Tongue (tissue), 1 donor: ENCODE measurements around the gene TP53BP1. TPM values are rescaled to one million over a fixed set of nuclear protein-coding genes. Genes with fewer than 3 reads are reported as not detected.

Experiments
- total RNA-seq: library from RNA; depleted of rRNA; stranded (reverse); fragments of >200 nt; gene quantifications from one replicate; pipeline ENCODE4 v1.2.3, GENCODE V29; 2014

TP53BP1 gene
- total RNA-seq, 1 donor from 2014 or later = 87.9 TPM

Other genes starting within 250 kb of the TP53BP1 start
- gene TGM5, start 226.2 kb downstream of the TP53BP1 start, total RNA-seq = 6.8 TPM
- gene TGM7, start 190.9 kb downstream of the TP53BP1 start, total RNA-seq = not detected
- gene LCMT2, start 162.6 kb downstream of the TP53BP1 start, total RNA-seq = 5.2 TPM
- 37.8 TPM for gene ZSCAN29, start 122.1 kb downstream of the TP53BP1 start, total RNA-seq
- 13.2 TPM for gene TUBGCP4, start 122.1 kb downstream of the TP53BP1 start, total RNA-seq
- gene MAP1A, start 24.5 kb upstream of the TP53BP1 start, total RNA-seq = 22.5 TPM
- gene PPIP5K1, start 97.1 kb upstream of the TP53BP1 start, total RNA-seq = 15.5 TPM
- 4.3 TPM for gene CKMT1B, start 100.9 kb upstream of the TP53BP1 start, total RNA-seq
- 0.21 TPM for gene STRC, start 125.6 kb upstream of the TP53BP1 start, total RNA-seq
- 0.51 TPM for gene CATSPER2, start 155.7 kb upstream of the TP53BP1 start, total RNA-seq
- gene CKMT1A, start 200.7 kb upstream of the TP53BP1 start, total RNA-seq = 0.31 TPM